Retinal pigment epithelial cell (primary cell): Measurements from ENCODE around the gene DENND2A.

ENCODE experiments used
- DNase-seq: peaks from one replicate; pipeline ENCODE4 v3.0.0-alpha.2; 2010; ENCODE audit warnings: low read depth
- H3K4me3 ChIP-seq: 2 replicates; pipeline ENCODE4 v1.5.1; 2011; ENCODE audit warnings: mild to moderate bottlenecking, low read length, control low read depth, moderate library complexity
- CTCF ChIP-seq: conservative IDR thresholded peaks from 2 replicates; pipeline ENCODE4 v1.5.1; 2011; ENCODE audit warnings: low read depth, low read length, control low read depth, inconsistent platforms

The DENND2A gene

GRCh38 chr7:140586516-140586915 is 54.1 kb downstream of the DENND2A start:
- no peak overlapping the region for H3K4me3 ChIP-seq
- no peak for TF ChIP-seq CTCF
- no peak for DNase-seq

- TF ChIP-seq CTCF = no peak
- H3K4me3 ChIP-seq = no peak overlapping the region
- DNase-seq = no peak
These were observed 55.3 kb downstream of the DENND2A start for GRCh38 chr7:140585333-140585732.

- no peak overlapping the region for H3K4me3 ChIP-seq
- no peak for DNase-seq
- no peak for TF ChIP-seq CTCF
These were observed 56.3 kb downstream of the DENND2A start for GRCh38 chr7:140584195-140584851.

GRCh38 chr7:140581411-140581810 is 59.2 kb downstream of the DENND2A start:
- DNase-seq = no peak
- no peak overlapping the region for H3K4me3 ChIP-seq
- no peak for TF ChIP-seq CTCF

- DNase-seq = no peak
- no peak overlapping the region for H3K4me3 ChIP-seq
- no peak for TF ChIP-seq CTCF
These were observed 63.0 kb downstream of the DENND2A start for GRCh38 chr7:140577651-140578050.

- TF ChIP-seq CTCF = no peak
- DNase-seq = no peak
- H3K4me3 ChIP-seq = no peak overlapping the region
These were observed 64.0 kb downstream of the DENND2A start for GRCh38 chr7:140576589-140576988.

GRCh38 chr7:140571538-140572122 is 69.0 kb downstream of the DENND2A start:
- DNase-seq = no peak
- TF ChIP-seq CTCF = no peak
- H3K4me3 ChIP-seq = no peak overlapping the region
